GM18907 (cell line): Measurements from ENCODE around the gene KLHDC7B.
A peak's percentile ranks its signal among the peaks of the same experiment; 100 is the strongest.
"Not testable (repeated sequence)": the region's sequence is repeated elsewhere in the genome, so short reads cannot be mapped to it uniquely, and the experiment has no call there.

Experiments
- ATAC-seq: cut with Tn5 transposase; IDR thresholded peaks from one replicate; pipeline ENCODE4 v1.9.1; 2021; ENCODE audit warnings: mild to moderate bottlenecking, moderate library complexity; ENCODE audit not compliant: unreplicated experiment

The KLHDC7B gene

DNA sequence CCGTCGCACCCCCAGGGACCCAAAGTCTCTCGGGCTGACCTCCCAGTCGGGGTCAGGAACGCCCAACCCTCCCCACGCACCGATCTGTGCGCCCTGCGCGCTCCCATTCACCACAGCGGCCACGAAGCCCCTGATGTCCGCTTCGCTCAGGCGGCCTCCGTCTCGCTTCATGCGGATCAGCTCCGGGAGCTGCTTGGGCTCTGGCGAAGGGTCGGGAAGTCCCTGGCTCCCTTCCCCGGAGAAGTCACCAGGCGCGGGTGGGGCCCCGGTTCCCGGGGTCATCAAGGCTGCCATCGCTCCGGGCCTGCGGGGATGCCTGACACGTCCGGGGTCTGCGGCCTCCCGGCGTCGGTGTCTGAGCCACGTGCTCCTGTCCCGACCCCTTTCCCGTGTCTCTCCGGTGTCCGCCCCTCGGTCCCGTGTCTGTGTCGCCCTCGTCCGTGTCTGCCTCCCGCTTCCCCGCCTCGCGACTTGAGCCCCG, 16.2 kb upstream of the KLHDC7B start:
- ATAC-seq = no peak

DNA sequence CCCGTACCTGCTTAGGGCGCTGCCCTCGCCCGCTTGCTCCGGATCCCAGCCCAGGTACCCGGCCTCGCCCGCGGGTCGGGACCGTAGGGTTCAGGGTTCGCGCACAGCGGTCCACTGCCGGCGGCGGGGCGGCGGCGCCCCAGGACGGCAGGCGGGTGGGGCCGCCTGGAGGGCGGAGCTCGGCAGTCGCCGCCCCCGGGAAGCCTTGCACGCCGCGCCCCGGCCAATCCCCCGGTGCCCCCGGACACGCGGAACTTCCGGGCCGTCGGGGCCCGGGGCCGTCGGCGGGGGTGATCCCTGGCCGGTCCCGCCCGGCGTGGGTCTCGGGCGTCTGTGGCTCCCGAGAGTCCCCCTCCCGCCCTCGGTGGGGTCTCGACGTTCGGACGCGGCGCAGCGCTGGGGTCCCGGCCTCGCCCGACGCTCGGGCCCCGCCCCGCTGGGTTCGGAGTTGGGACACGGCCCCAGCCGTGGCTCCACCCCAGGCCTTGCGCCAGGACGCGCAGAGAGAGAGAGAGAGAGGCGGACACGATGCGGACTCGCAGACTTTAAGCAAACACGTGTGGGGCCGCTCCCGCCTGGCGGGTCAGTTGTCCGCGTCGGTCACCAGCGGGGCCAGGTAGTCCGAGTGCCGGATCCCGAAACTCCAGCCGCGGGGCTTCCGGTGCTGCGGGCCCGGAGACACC, 15.7 kb upstream of the KLHDC7B start, which contains the start of gene TYMP:
TSS of gene TYMP (minus strand) at position 116 of the 683 bp plus-strand sequence. CDS start 303 bp downstream, outside the sequence.
- ATAC-seq = peak; percentile 21

DNA sequence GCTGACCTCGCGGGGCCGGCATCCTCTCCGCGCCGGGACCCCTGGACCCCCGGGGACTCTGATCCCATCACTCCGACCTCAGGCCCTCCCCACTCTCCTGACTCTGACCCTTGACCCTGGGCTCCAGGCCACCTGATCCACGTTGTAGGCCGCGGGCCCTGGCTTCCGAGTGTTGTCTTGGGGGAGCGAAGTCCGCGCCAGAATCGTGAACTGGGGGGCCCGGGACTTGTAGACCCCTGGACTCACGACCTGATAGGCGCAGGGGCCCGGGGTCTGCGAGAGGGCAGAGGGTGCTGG, 15.2 kb upstream of the KLHDC7B start:
- no peak for ATAC-seq

DNA sequence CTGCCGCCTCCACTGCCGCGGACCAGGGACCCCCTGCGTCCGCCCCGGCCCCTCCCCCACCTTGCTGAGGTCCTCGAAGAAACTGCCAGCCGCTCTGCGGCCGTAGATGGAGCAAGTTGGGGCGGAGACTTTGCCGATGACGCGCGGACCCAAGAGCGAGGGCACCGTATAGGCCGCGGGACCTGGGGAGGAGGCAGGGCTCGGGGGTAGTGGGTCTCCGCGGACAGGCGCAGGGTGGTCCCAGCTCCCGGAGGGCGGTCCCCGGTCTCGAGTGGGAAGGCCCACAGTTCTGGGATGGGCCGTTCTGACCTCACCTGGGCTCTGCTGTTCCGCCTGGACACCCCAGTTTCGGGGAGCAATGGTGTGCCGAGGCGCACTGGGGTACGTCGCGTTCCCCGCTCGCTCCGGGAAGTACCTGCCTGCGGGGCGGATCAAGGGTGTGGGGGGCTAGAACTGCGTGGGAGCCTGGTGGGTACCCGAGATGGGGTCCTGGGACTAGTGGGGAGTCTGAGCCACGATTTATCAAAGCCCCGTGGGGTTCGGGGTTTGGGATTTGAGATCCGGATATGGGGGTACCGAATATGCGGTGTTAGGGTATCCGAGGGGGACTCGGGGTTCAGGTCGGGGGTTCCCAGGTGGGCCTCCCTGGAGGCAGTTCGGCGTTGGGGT, 14.7 kb upstream of the KLHDC7B start:
- ATAC-seq = no peak

- ATAC-seq = no peak
Measured at GRCh38 chr22:50531546-50531961, 14.1 kb upstream of the KLHDC7B start.

GRCh38 chr22:50531962-50532674, 13.6 kb upstream of the KLHDC7B start:
- no peak for ATAC-seq

- no peak for ATAC-seq
Measured at GRCh38 chr22:50532824-50533796, 12.6 kb upstream of the KLHDC7B start.

DNA sequence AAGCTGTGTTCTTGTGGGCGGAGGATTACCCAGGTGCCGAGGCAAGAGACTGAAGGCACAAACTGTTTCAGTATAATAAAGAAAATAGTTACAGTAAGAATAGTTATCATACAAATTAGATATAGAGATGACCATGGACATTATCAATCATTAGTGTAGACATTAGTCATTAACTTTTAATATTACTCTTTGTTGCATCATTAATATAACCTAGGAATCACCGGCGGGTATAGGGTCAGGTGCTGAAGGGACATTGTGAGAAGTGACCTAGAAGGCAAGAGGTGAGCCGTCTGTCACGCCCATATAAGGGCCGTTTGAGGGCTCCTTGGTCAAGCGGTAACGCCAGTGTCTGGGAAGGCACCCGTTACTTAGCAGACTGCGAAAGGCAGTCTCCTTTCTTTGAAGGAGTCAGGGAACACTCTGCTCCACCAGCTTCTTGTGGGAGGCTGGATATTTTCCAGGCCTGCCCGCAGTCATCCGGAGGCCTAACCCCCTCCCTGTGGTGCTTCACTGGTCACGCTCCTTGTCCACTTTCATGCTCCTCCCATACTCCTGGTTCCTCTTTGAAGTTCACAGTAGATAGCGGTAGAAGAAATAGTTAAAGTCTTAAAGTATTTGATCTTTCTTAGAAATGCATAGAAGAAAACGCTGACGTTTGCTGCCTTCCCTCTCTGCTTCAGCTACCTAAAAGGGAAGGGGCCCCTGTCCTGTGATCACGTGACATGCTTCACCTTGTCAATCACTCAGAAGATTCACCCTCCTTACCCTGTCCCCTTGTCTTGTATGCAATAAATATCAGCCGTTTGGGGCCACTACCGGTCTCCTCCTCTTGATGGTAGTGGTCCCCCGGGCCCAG, 11.6 kb upstream of the KLHDC7B start:
- ATAC-seq = not testable (repeated sequence)

- no peak for ATAC-seq
Measured at GRCh38 chr22:50535113-50535512, 10.6 kb upstream of the KLHDC7B start.

- no peak for ATAC-seq
Measured at GRCh38 chr22:50536226-50536625, 9.5 kb upstream of the KLHDC7B start.

DNA sequence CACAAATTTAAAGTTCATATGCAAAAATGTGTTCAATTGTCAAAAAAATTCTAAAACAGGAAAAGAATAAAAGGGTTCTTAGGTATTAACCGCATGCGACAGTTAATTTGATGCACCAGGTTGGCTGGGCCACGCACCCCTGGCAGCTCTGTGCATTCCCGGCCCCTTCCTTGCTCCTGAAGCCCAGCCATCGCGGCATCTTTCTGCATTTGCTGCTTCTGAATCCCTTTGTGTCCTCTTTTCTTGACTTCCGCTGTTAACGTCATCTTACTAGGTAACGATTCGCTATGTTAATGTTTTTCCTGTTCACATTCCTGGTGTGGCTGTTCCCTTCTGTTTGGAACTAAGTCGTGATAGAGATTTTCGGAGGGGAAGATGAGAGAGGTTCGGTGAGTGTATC, 7.9 kb upstream of the KLHDC7B start:
- ATAC-seq = no peak

GRCh38 chr22:50540381-50540780, 5.3 kb upstream of the KLHDC7B start:
- no peak for ATAC-seq

- ATAC-seq = not testable (repeated sequence)
Measured at GRCh38 chr22:50541667-50542026, 4.1 kb upstream of the KLHDC7B start.

DNA sequence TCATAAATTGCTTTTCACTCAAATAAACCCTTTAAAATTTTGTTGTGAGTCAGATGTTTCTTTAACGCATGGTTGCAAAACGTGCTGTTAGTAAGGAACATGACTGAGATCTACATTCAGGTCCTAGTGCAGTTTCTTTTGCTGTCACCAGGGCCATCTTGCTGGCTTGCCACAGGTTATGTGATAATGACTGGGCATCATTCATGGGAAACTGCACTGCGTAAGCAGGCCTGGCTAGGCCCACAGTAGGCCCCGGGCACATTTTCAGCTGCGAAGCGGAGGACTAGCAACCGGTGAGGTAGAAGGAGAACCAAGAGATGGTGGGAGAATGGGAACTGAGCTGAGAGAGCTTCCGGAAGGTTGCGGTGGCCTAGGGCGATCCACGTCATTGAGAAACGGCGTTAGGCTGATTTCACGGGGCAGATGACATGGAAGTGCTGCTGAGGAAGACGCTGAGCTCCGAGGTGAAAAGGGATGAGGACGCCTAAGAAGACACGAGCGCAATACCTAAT, 3.2 kb upstream of the KLHDC7B start:
- no peak for ATAC-seq

GRCh38 chr22:50544078-50544745, 1.5 kb upstream of the KLHDC7B start:
- no peak for ATAC-seq

DNA sequence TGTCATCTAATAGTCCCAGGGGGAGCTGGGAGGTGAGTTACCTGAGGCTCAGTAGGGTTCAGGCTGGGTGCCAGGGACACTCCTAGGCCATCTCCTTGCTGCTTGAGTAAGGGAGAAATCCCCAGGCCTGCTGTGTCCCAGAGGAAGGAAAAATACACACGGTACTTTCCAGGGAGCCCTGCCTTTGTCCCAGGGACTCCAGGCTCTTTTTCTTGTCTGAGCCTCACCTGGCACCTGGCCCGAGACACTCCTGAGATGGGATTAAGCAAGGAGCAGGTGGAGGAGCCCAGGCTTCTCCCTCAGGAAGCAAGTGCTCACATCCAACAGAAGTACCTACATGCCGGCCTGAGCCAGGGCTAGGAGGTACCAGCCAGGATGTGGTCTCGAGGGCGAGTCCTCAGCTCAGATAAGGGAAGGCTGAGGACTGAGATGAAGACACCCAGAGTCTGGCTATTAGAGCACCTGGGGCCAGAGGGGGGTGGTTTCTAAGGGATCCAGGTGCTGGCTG, 899 bp upstream of the KLHDC7B start:
- ATAC-seq = no peak

GRCh38 chr22:50546326-50547262, 895 bp downstream of the KLHDC7B start:
- no peak for ATAC-seq
